NCI-H146 treated with DMSO at 0.1 percent for 48 hours (cell line): ENCODE data around the gene CALR3.
"Not testable (repeated sequence)": the region's sequence is repeated elsewhere in the genome, so short reads cannot be mapped to it uniquely, and the experiment has no call there.

ENCODE experiments used
- DNase-seq: peaks from one replicate; lab custom pipeline; 2025; ENCODE audit not compliant: unreplicated experiment; lab: John Stamatoyannopoulos, UW

CALR3 gene

GRCh38 chr19:16524991-16525734 lies 29.2 kb upstream of the CALR3 start:
- DNase-seq = no peak

- DNase-seq = no peak
Measured at GRCh38 chr19:16522559-16523377, 26.8 kb upstream of the CALR3 start.

GRCh38 chr19:16521715-16522289 lies 25.8 kb upstream of the CALR3 start:
- DNase-seq = no peak

- DNase-seq = no peak
Measured at GRCh38 chr19:16520986-16521624, 25.1 kb upstream of the CALR3 start.

GRCh38 chr19:16520074-16520973 lies 24.4 kb upstream of the CALR3 start:
- DNase-seq = no peak

GRCh38 chr19:16519230-16519687 lies 23.3 kb upstream of the CALR3 start:
- no peak for DNase-seq

- no peak for DNase-seq
Measured at GRCh38 chr19:16518483-16519229, 22.7 kb upstream of the CALR3 start.

- DNase-seq = no peak
Measured at GRCh38 chr19:16518061-16518460, 22.1 kb upstream of the CALR3 start.

GRCh38 chr19:16516923-16517610 lies 21.1 kb upstream of the CALR3 start:
- DNase-seq = no peak

GRCh38 chr19:16516381-16516780 lies 20.4 kb upstream of the CALR3 start:
- no peak for DNase-seq

- DNase-seq = no peak
Measured at GRCh38 chr19:16514383-16515019, 18.5 kb upstream of the CALR3 start.

- not testable (repeated sequence) for DNase-seq
Measured at GRCh38 chr19:16512611-16513010, 16.6 kb upstream of the CALR3 start.

- DNase-seq = no peak
Measured at GRCh38 chr19:16509141-16510061, 13.4 kb upstream of the CALR3 start.

GRCh38 chr19:16508546-16508945 lies 12.6 kb upstream of the CALR3 start:
- no peak for DNase-seq

- no peak for DNase-seq
Measured at GRCh38 chr19:16506961-16507360, 11.0 kb upstream of the CALR3 start.

GRCh38 chr19:16506161-16506560 lies 10.2 kb upstream of the CALR3 start:
- not testable (repeated sequence) for DNase-seq

GRCh38 chr19:16504271-16504670 lies 8.3 kb upstream of the CALR3 start:
- no peak for DNase-seq

- no peak for DNase-seq
Measured at GRCh38 chr19:16497837-16498236, 1.9 kb upstream of the CALR3 start.
